PC-9 (cell line): ENCODE results near the gene CRYBA1. TPM values are rescaled to one million over a fixed set of nuclear protein-coding genes. Genes with fewer than 3 reads are reported as not detected.

ENCODE experiments used
- BruUV-seq: library from RNA; stranded (reverse); fragments of 400-500 nt; replicated peaks from 2 replicates; lab custom pipeline; 2021; lab: Mats Ljungman, UMichigan
- CTCF ChIA-PET: fragments of 300-600 bp; sonication (Branson Sonifier 250); formaldehyde crosslinking; loops from one replicate; lab custom pipeline; 2022; ENCODE audit warnings: antibody characterized with exemption; lab: Charles Lee
- POLR2A ChIA-PET: fragments of 300-600 bp; sonication (Branson Sonifier 250); formaldehyde crosslinking; loops from one replicate; lab custom pipeline; 2022; ENCODE audit warnings: antibody characterized with exemption; ENCODE audit not compliant: unreplicated experiment; lab: Charles Lee
- DNase-seq, 2 experiments: peaks; one replicate each; pipeline versions ENCODE4 v3.0.0 to v3.0.0-alpha.2; 2015 to 2022; ENCODE audit warnings: mixed read lengths in 1 of 2
- H2AFZ ChIP-seq: fragments of 200-600 bp; sonication (generic); 2 replicates; pipeline ENCODE4 v1.8.1; 2017; ENCODE audit warnings: antibody characterized with exemption
- H3F3A ChIP-seq: fragments of 200-600 bp; sonication (generic); 2 replicates; pipeline ENCODE4 v1.8.1; 2017; ENCODE audit warnings: antibody characterized with exemption, mild to moderate bottlenecking, low read depth; ENCODE audit not compliant: insufficient read depth
- H3K27ac ChIP-seq: fragments of 200-600 bp; sonication (generic); 2 replicates; pipeline ENCODE4 v1.6.1; 2016; ENCODE audit warnings: mixed run types
- H3K27me3 ChIP-seq: fragments of 200-600 bp; sonication (generic); 2 replicates; pipeline ENCODE4 v1.6.1; 2016; ENCODE audit warnings: low read depth, mixed run types; ENCODE audit not compliant: insufficient read depth
- H3K36me3 ChIP-seq: fragments of 200-600 bp; sonication (generic); 2 replicates; pipeline ENCODE4 v1.6.1; 2016; ENCODE audit warnings: low read depth, mixed run types
- H3K4me1 ChIP-seq: fragments of 200-600 bp; sonication (generic); replicated peaks from 2 replicates; pipeline ENCODE4 v1.6.1; 2016; ENCODE audit warnings: mixed run types; ENCODE audit not compliant: insufficient read depth
- H3K4me2 ChIP-seq: fragments of 200-600 bp; sonication (generic); 2 replicates; pipeline ENCODE4 v1.6.1; 2017; ENCODE audit warnings: mixed run types
- H3K4me3 ChIP-seq: fragments of 200-600 bp; sonication (generic); 2 replicates; pipeline ENCODE4 v1.6.1; 2016; ENCODE audit warnings: mixed run types
- H3K79me2 ChIP-seq: fragments of 200-600 bp; sonication (generic); 2 replicates; pipeline ENCODE4 v1.6.1; 2017; ENCODE audit warnings: low read depth, mixed run types
- H3K9me2 ChIP-seq: fragments of 200-600 bp; sonication (generic); 2 replicates; pipeline ENCODE4 v1.8.1; 2017; ENCODE audit warnings: mild to moderate bottlenecking; ENCODE audit not compliant: insufficient read depth
- H3K9me3 ChIP-seq: fragments of 200-600 bp; sonication (generic); 2 replicates; pipeline ENCODE4 v1.8.1; 2016; ENCODE audit warnings: low read depth; ENCODE audit not compliant: insufficient read depth
- H4K20me1 ChIP-seq: fragments of 200-600 bp; sonication (generic); 2 replicates; pipeline ENCODE4 v1.8.1; 2017; ENCODE audit not compliant: insufficient read depth
- CTCF ChIP-seq: fragments of 200-600 bp; sonication (generic); conservative IDR thresholded peaks from 2 replicates; pipeline ENCODE4 v1.6.1; 2017; ENCODE audit warnings: mixed run types, antibody characterized with exemption, mild to moderate bottlenecking, moderate library complexity
- EZH2 ChIP-seq: fragments of 200-600 bp; sonication (generic); IDR thresholded peaks from 2 replicates; pipeline ENCODE4 v1.8.0; 2017; ENCODE audit warnings: antibody characterized with exemption, low read depth
- intact Hi-C: fragments of 100-400 bp; cut with micrococcal nuclease; formaldehyde crosslinking; loops from one replicate; pipeline ENCODE4 v1.10.0; 2022; ENCODE audit not compliant: unreplicated experiment
- total RNA-seq: library from RNA; stranded (reverse); gene quantifications from 2 replicates; pipeline ENCODE4 v1.2.3, GENCODE V29; 2021

Gene CRYBA1
- total RNA-seq, 1 experiment from 2014 or later: not detected

GRCh38 chr17:29216181-29216580 lies 30.5 kb upstream of the CRYBA1 start:
- Histone ChIP-seq H3K9me3 (no peaks in the 10 kb centered on the region), H2AFZ (no peak overlapping the region), H3F3A (peaks cover 11% of the 10 kb centered on the region; the same call in 1 of the 2 replicates), H3K79me2 (no peaks in the 10 kb centered on the region), H3K27ac (no peak overlapping the region), H3K4me2 (no peak overlapping the region), H3K9me2 (no peaks in the 10 kb centered on the region), H3K4me3 (no peak overlapping the region), H3K4me1 (peaks cover 13% of the 10 kb centered on the region), H4K20me1 (no peaks in the 10 kb centered on the region), H3K36me3 (no peaks in the 10 kb centered on the region), H3K27me3 (no peaks in the 10 kb centered on the region)
- ChIA-PET POLR2A (interaction anchor here (0.6 kb wide), 1 partner anchor 24 kb away, joined by 3 read pairs; no protein-coding TSS in a partner anchor), CTCF (interaction anchor here (0.5 to 1.3 kb wide), 2 partner anchors 11 to 67 kb away, joined by 3 to 4 read pairs; no protein-coding TSS in a partner anchor)
- DNase-seq: no peak
- BruUV-seq: no TSS peak
- no peak for TF ChIP-seq CTCF
- TF ChIP-seq EZH2: no peak
- intact Hi-C loops: loop anchor here (5.0 kb wide), 1 partner anchor 76 kb away; the partner anchor contains the start of gene NUFIP2

DNA sequence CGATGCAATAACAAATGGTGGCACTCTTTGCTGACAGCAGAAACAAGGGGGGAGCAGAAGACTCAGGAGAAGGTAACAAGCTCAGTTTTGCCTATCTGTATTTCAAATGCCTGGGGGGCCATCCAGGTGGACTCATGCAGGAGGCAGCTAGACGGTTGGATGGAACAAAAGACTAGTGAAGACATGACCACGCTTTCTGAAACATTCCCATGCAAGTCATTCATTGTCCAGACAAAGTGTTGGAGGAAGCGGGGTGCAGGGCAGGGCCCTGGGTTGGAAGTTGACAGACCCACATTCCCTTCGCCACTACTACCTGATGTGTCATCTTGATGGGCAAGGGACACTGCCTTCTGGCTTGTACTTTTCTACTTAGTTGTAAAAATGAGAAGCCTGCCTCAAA lies 29.8 kb upstream of the CRYBA1 start:
- intact Hi-C loops: loop anchor here (5.0 kb wide), 1 partner anchor 75 kb away; the partner anchor contains the start of gene NUFIP2
- no peaks in the 10 kb centered on the region for H4K20me1 ChIP-seq

More for the DNA sequence above, 29.8 kb upstream of the CRYBA1 start:
- no peak overlapping the region for H3K4me2 ChIP-seq
- no peaks in the 10 kb centered on the region for H3K9me3 ChIP-seq
- H3K4me3 ChIP-seq: no peak overlapping the region
- ChIA-PET POLR2A (interaction anchor here (0.6 kb wide), 2 partner anchors 24 to 36 kb away, joined by 3 to 4 read pairs; partner anchors contain the start of gene MYO18A), CTCF (interaction anchor here (0.6 to 1.4 kb wide), 4 partner anchors 38 to 159 kb away, joined by 3 to 5 read pairs (median 4); no protein-coding TSS in a partner anchor)
- no peaks in the 10 kb centered on the region for H3K27me3 ChIP-seq
- peaks cover 13% of the 10 kb centered on the region for H3K4me1 ChIP-seq
- H3K36me3 ChIP-seq: no peaks in the 10 kb centered on the region
- no peak overlapping the region for H3K27ac ChIP-seq
- peaks cover 11% of the 10 kb centered on the region; the same call in 1 of the 2 replicates for H3F3A ChIP-seq
- DNase-seq: peak in 1 of 2 experiments; percentile 25
- H3K9me2 ChIP-seq: no peaks in the 10 kb centered on the region
- no peak for TF ChIP-seq EZH2
- no peak for TF ChIP-seq CTCF
- BruUV-seq: no TSS peak
- H3K79me2 ChIP-seq: no peaks in the 10 kb centered on the region
- 0 out of 2 replicates have a peak overlapping the region, but pooled peaks have one; percentile 8 for H2AFZ ChIP-seq
